ENCODE measurements around the gene MICAL2. TPM values are rescaled to one million over a fixed set of nuclear protein-coding genes. Genes with fewer than 3 reads are reported as not detected.

MICAL2 gene
- total and polyA plus RNA-seq, 2 donors = 42.5 to 44.1 TPM

DNA sequence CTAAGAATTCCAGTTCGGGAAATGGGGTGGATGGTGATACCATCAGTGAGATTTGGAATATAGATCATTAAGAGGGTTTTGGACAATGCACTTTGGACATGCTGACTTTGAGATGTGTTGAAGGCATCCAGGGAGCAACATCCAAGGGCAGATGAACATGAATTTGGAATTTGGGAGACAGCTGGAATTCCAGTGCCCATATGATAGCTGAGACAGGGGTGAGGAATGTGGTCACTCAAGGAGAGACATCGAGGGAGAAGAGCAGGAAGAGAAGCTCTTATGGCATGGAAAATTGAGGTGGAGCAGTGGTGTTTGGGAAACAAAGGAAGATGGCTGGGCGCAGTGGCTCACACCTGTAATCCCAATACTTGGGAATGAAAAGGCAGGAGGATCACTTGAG is 11.8 kb upstream of the MICAL2 start:
- 86% methylated on average over 3 of the region's 3 CpGs for WGBS
- no peak overlapping the region for H3K27ac ChIP-seq (ENCODE audit: low read depth)
- DNase-seq (ENCODE audit: extremely low spot score) = no peak
- no peaks in the 10 kb centered on the region for H3K36me3 ChIP-seq (ENCODE audit: insufficient read depth)
- no peaks in the 10 kb centered on the region for H3K4me1 ChIP-seq (ENCODE audit: insufficient read depth)
- no peak overlapping the region for H3K4me3 ChIP-seq (ENCODE audit: low read depth, low read length)

DNA sequence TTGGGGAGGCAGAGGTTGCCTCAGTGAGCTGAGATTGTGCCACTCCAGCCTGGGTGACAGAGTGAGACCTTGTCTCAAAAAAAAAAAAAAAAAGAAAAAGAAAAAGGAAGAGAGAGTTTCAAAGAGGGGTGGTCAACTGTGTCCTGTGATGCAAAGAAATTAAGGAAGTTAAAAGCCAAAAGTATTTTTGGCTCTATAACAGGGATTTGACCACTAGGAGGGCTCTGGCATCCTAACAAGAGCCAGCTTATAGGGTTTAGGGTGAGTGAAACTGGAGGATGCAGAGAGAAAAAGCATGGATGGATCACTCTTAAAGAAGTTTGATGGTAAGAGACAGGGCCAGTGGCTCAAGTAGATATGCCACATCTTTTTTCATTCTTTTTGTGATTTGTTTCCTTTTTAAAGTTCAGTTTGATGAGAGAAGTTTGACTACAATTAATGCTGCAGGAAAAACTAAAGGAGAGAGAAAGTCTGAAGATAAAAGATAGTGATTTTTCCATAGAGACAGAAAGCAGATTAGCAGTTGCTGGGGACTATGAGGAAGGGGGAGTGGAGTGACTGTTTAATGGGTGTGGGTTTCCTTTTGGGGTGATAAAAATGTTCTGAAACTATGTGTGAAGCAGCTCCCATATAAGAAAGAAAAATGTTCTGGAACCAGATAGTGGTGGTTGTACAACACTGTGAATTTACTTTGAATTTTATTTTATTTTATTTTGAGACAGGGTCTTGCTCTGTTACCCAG is 11.1 kb upstream of the MICAL2 start:
- no peak for DNase-seq (ENCODE audit: extremely low spot score)
- no peak overlapping the region for H3K27ac ChIP-seq (ENCODE audit: low read depth)

DNA sequence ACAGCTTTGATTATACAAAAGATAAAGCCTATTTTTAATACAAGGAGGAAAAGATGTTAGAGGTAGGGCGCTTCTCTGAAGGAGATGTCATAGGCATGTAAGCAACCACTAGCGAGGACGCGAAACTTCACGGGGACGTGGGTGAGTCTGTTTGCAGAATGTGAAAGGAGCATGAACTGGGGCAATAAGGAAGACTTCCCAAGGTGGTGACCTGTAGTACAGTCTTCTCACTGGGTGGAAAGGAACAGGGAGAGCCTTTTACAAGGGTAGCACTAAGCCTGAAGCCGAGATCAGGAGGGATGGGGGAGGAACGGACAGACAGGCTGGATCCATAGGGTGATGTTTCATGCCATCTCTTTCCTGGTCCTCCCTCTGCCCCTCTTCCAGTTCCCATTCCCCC is 10.0 kb upstream of the MICAL2 start:
- Histone ChIP-seq H3K36me3 (ENCODE audit: insufficient read depth) (no peaks in the 10 kb centered on the region), H3K4me1 (ENCODE audit: insufficient read depth) (no peaks in the 10 kb centered on the region), H3K4me3 (ENCODE audit: low read depth, low read length) (no peak overlapping the region), H3K27ac (ENCODE audit: low read depth) (no peak overlapping the region)
- DNase-seq (ENCODE audit: extremely low spot score) = no peak
- 86% methylated on average over 8 of the region's 8 CpGs for WGBS

More for the DNA sequence above, 11.1 kb upstream of the MICAL2 start:
- no peak overlapping the region for H3K4me3 ChIP-seq (ENCODE audit: low read depth, low read length)
- H3K4me1 ChIP-seq (ENCODE audit: insufficient read depth) = no peaks in the 10 kb centered on the region
- H3K36me3 ChIP-seq (ENCODE audit: insufficient read depth) = no peaks in the 10 kb centered on the region

DNA sequence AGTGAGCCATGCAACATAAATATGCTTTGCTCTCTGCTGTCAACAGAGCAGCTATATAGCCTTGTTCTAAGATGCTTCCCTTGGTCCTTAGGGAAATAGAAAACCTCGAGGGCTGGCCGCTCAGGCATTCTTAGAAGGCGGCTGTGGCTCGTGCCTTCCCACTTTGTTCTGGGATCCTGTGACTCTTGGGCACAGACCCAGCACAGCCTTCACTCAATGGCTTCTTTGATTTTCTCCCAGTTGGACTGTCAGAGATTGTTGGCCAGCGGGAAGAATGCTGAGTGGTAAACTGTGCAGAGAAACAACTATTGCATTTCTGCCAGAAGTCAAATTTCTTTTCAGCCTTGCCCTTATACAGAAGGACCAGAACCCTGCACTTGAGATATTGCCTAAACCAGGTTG is 9.5 kb upstream of the MICAL2 start:
- no peak for DNase-seq (ENCODE audit: extremely low spot score)
- no peak overlapping the region for H3K4me3 ChIP-seq (ENCODE audit: low read depth, low read length)
- H3K4me1 ChIP-seq (ENCODE audit: insufficient read depth) = no peaks in the 10 kb centered on the region
- no peaks in the 10 kb centered on the region for H3K36me3 ChIP-seq (ENCODE audit: insufficient read depth)
- WGBS = 42% methylated on average over 5 of the region's 5 CpGs
- H3K27ac ChIP-seq (ENCODE audit: low read depth) = no peak overlapping the region

DNA sequence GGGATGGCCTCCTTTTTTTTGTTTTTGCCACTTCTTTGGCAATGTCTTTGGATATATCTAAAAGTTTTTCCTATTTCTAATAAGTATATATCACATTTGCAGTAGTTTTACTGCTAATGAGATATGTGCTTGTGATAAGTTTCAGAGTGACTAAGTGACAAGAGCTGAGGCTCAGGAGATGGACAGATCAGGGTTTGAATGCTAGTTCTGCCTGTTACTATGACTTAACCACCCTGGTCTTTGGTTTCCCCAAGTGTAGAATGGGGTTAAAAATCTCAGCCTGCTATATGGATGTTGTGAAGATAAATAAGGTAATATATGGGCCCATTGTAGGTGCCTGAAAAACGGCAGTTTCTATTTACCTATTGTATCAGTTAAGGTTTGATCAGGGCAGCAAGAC is 9.1 kb upstream of the MICAL2 start:
- no peak for DNase-seq (ENCODE audit: extremely low spot score)
- H3K4me1 ChIP-seq (ENCODE audit: insufficient read depth) = no peaks in the 10 kb centered on the region
- H3K27ac ChIP-seq (ENCODE audit: low read depth) = no peak overlapping the region
- 70% methylated on average over 1 of the region's 1 CpG for WGBS
- no peaks in the 10 kb centered on the region for H3K36me3 ChIP-seq (ENCODE audit: insufficient read depth)
- no peak overlapping the region for H3K4me3 ChIP-seq (ENCODE audit: low read depth, low read length)

DNA sequence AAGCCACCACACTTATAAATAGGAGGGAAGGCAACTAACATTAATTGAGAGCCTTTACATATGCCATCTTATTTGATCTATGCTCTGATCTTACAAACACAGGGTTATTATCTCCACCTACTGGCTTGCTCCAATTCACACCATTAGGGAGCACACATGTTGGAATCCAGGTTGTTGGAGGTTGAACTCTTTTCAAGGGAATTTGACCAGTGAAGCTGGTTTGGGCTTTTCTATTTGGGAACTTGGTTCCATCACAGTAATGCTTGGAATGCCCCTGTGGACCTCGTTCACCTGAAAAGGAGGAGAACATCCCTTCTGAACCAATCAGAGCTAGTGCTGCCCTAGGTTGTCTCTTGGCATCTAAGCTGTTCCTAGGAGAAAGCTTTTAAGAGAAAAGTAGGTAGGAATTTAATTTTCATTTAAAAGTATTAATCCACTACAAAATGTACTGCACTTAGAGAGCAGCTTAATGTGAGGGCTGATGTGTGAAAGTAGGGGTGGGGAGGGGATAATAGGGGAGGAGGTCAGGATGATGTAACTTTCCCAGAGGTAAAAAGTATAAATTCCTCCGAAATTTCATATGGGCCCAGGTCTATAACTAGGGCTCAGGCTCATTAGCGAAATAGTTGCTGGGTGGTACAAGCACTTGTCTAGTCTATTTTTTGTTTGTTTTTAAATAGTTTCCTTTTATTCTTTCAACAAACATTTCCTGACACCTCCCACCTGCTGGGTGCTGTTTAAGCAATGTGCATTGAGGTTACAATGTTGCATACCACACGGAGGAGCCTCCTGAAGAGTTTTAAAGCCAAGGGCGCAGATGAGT is 7.6 kb upstream of the MICAL2 start:
- H3K36me3 ChIP-seq (ENCODE audit: insufficient read depth) = no peaks in the 10 kb centered on the region
- no peak for DNase-seq (ENCODE audit: extremely low spot score)
- H3K27ac ChIP-seq (ENCODE audit: low read depth) = no peak overlapping the region
- H3K4me1 ChIP-seq (ENCODE audit: insufficient read depth) = no peaks in the 10 kb centered on the region
- H3K4me3 ChIP-seq (ENCODE audit: low read depth, low read length) = no peak overlapping the region
- 82% methylated on average over 5 of the region's 5 CpGs for WGBS

DNA sequence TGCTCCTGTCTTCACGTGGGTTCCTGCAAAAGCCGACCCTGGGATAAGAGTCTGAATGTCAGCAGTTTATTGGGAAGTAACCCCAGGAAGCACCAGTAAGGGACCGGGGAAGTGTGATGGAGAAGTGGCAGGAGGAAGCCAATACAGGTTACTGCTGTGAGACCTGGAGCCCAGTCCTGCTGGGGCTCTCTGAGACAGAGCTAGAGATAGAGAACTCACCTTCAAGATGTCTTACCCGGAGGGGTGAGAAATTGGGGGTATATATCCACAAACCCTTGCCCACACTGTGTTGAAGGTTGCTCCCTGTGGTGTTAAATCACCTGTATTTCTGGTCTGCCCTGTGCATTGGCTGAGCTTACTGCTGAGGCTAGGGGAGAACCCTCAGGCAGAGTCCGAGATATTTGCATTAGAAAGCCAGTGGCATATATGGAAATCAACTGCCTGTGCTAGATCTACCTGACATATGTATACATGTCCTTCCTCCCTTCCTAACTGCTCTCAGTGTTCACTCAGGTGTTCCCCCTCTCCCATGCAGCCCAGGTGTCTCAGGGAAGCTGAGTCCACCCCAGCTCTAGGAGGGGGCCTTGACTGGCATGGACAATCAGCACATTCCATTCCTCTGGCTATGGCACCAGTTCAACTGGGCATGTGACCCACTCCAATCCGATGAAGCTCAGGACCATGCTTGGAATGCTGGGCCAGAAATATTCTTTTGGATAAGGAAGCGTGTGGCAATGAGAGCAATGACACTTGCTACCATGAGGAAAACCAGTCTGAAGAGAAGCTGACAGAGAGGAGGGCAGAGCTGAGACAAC is 6.8 kb upstream of the MICAL2 start:
- Histone ChIP-seq H3K4me3 (ENCODE audit: low read depth, low read length) (no peak overlapping the region), H3K36me3 (ENCODE audit: insufficient read depth) (no peaks in the 10 kb centered on the region), H3K27ac (ENCODE audit: low read depth) (no peak overlapping the region), H3K4me1 (ENCODE audit: insufficient read depth) (no peaks in the 10 kb centered on the region)
- DNase-seq (ENCODE audit: extremely low spot score) = no peak
- 68% methylated on average over 7 of the region's 7 CpGs for WGBS

DNA sequence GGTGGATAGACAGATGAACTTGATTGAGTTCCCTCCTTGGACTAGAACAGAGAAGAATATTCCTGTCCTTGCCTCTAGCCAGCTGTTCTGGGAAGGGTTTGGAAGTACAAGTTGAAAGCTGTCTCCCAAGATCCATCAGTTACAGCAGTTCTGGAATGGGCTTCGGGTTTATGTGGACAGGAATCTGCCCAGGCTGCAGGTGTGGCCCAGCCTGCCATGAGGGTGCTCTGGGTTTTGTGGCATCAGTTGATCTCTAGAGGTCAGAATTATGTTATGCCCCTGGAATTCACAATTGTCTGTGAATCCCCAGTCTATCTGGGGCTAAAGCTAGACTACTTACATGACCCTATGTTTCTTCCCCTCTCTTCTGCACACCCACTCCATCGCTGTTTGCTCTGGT is 4.9 kb upstream of the MICAL2 start:
- Histone ChIP-seq H3K4me3 (ENCODE audit: low read depth, low read length) (no peak overlapping the region), H3K27ac (ENCODE audit: low read depth) (no peak overlapping the region), H3K36me3 (ENCODE audit: insufficient read depth) (no peaks in the 10 kb centered on the region), H3K4me1 (ENCODE audit: insufficient read depth) (no peaks in the 10 kb centered on the region)
- WGBS = 95% methylated on average over 2 of the region's 2 CpGs
- no peak for DNase-seq (ENCODE audit: extremely low spot score)

DNA sequence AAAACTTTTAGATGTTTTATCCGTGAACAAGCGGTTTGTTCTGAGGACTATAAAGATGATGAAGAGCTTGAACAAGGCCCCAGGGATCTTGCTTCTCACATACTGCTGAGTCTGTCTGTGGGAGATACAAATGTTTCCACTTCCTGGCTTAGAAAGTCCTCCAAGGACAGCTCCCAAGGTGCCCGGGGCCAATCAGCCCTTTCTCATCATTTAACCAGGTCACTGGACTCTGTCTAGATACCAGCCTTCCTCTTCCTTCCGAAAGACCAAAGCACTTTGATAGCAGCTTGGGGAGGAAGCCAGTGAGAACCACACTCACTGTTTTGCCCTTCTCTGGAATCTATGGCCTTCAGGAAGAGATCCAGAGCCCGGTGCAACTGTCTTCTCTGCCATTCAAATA is 4.3 kb upstream of the MICAL2 start:
- no peak overlapping the region for H3K4me3 ChIP-seq (ENCODE audit: low read depth, low read length)
- no peak overlapping the region for H3K27ac ChIP-seq (ENCODE audit: low read depth)
- 85% methylated on average over 5 of the region's 5 CpGs for WGBS
- no peaks in the 10 kb centered on the region for H3K36me3 ChIP-seq (ENCODE audit: insufficient read depth)
- DNase-seq (ENCODE audit: extremely low spot score) = no peak
- H3K4me1 ChIP-seq (ENCODE audit: insufficient read depth) = no peaks in the 10 kb centered on the region

DNA sequence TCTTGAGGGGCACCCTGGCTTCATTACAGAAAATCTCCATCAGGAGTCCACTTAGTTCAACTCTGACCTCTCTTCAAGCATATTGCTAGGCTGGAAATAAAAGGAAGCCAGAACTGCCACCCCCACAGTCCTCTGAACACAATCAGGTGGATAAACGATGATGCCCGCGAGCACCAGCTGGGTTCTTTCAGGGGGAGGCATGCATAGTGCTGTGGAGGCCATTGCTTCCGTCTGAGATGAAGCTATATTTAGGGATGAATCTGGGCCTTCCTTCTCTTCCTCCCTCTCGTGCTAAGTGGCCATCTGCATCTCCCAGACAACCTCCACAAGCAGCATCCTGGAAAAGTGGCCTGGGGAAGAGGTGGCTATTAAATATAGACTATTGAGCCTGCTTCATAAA is 3.9 kb upstream of the MICAL2 start:
- no peaks in the 10 kb centered on the region for H3K36me3 ChIP-seq (ENCODE audit: insufficient read depth)
- no peak overlapping the region for H3K27ac ChIP-seq (ENCODE audit: low read depth)
- no peaks in the 10 kb centered on the region for H3K4me1 ChIP-seq (ENCODE audit: insufficient read depth)
- no peak for DNase-seq (ENCODE audit: extremely low spot score)
- 78% methylated on average over 5 of the region's 5 CpGs for WGBS
- H3K4me3 ChIP-seq (ENCODE audit: low read depth, low read length) = no peak overlapping the region

DNA sequence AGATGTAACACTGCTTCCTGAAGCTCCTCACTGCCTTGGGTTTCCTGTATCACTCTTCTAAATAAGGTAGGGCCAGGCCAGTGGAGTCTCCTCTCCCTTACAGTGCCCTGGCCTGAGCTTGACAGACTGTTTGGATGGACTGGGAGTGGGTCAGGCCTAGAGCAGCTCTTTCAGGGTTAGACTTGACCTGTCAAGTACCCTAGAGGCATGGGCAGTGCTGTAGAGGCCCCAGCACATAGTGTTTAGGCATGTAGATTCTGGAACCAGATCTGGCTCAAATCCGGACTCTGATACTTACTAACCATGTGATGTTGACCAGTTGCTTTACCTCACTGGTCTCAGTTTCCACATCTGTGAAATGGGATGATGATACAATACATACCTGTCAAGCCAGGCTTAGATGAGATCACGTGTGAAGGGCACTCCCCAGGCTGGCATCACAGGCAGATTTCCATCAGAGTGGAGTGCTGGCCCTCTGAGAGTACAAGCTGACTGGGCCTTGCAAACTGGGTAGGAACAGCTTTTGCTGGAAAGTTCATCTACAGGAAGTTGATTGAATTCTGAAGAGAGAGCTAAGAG is 1.4 kb upstream of the MICAL2 start:
- H3K27ac ChIP-seq (ENCODE audit: low read depth) = no peak overlapping the region

DNA sequence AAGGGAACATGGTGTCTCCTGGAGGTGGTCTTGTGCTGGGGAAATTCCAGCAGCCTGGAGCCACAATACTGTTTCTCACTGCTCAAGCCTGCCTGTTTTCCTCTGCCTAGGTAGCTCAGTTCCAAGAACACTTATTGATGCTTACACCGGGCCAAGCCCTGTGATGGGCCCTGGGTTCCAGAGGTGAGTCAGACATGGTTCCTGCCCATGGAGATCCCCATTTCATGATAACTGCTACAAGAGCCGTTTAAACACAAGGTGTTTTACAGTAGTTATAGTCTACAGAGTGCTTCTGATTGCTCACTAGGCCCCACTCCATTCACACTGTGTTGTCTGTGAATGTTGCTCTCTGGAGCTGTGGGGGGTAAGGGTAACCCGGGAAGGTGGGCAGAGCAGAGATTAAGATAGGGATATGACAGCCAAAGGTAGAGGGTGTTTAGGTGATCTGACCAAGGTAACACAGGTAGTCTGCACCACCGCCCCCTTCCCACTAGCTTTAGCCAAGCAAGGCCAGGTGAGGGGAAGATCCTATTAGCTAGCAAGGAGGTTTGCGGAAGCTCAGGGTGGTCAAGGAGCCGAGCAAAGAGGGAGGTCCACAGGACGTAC is 696 bp upstream of the MICAL2 start:
- Histone ChIP-seq H3K4me1 (ENCODE audit: insufficient read depth) (no peaks in the 10 kb centered on the region), H3K36me3 (ENCODE audit: insufficient read depth) (no peaks in the 10 kb centered on the region), H3K27ac (ENCODE audit: low read depth) (no peak overlapping the region), H3K4me3 (ENCODE audit: low read depth, low read length) (peak overlapping the region; percentile 82)
- no peak for DNase-seq (ENCODE audit: extremely low spot score)
- 37% methylated on average over 7 of the region's 7 CpGs for WGBS

More for the DNA sequence above, 1.4 kb upstream of the MICAL2 start:
- Histone ChIP-seq H3K36me3 (ENCODE audit: insufficient read depth) (no peaks in the 10 kb centered on the region), H3K4me3 (ENCODE audit: low read depth, low read length) (no peak overlapping the region), H3K4me1 (ENCODE audit: insufficient read depth) (no peaks in the 10 kb centered on the region)
- no peak for DNase-seq (ENCODE audit: extremely low spot score)
- WGBS = 93% methylated on average over 2 of the region's 2 CpGs
